CD4-positive, alpha-beta T cell (primary cell): ENCODE measurements around the gene DSE. TPM values are rescaled to one million over a fixed set of nuclear protein-coding genes. Genes with fewer than 3 reads are reported as not detected.

ENCODE experiments used
- ATAC-seq: fragments of 200-7000 bp; cut with Tn5 transposase; one replicate; pipeline ENCODE4 v1.10.0; 2022; ENCODE audit warnings: mild to moderate bottlenecking; ENCODE audit not compliant: poor library complexity
- CTCF ChIA-PET: fragments of 350-600 bp; sonication (Branson Sonifier 250); formaldehyde crosslinking; loops from one replicate; lab custom pipeline; 2021; ENCODE audit warnings: antibody characterized with exemption, inconsistent platforms; lab: Charles Lee
- POLR2A ChIA-PET: fragments of 350-600 bp; sonication (Branson Sonifier 250); formaldehyde crosslinking; loops from one replicate; lab custom pipeline; 2021; ENCODE audit warnings: antibody characterized with exemption, inconsistent platforms; lab: Charles Lee
- DNase-seq, 14 experiments: peaks; one replicate each; pipeline ENCODE4 v3.0.0-alpha.2; 2013 to 2020; ENCODE audit warnings: mixed read lengths in 2 of 14
- H3K27ac ChIP-seq, 2 donors: one replicate each; pipeline versions ENCODE4 v1.5.1 to v1.7.0; 2013; ENCODE audit warnings: low read length in 2 of 2, low read depth in 1 of 2, mild to moderate bottlenecking in 1 of 2
- H3K27me3 ChIP-seq, 2 experiments: 1 replicate in 1 of 2; 2 replicates in 1 of 2; pipeline versions ENCODE4 v1.6.1 to v1.7.0; 2013; ENCODE audit warnings: low read length in 2 of 2, control low read depth in 1 of 2, mild to moderate bottlenecking in 1 of 2, moderate library complexity in 1 of 2; ENCODE audit not compliant: insufficient read depth in 2 of 2, control insufficient read depth in 1 of 2
- H3K36me3 ChIP-seq: one replicate; pipeline ENCODE4 v1.6.1; 2013; ENCODE audit warnings: low read length, control low read depth; ENCODE audit not compliant: insufficient read depth
- H3K4me1 ChIP-seq: one replicate; pipeline ENCODE4 v1.6.1; 2013; ENCODE audit warnings: low read length, control low read depth; ENCODE audit not compliant: insufficient read depth
- H3K4me3 ChIP-seq: one replicate; pipeline ENCODE4 v1.5.1; 2013; ENCODE audit warnings: mild to moderate bottlenecking, low read length, moderate library complexity
- H3K9me3 ChIP-seq, 2 experiments: 1 replicate in 1 of 2; 2 replicates in 1 of 2; pipeline versions ENCODE4 v1.6.1 to v1.7.0; 2013; ENCODE audit warnings: low read length in 2 of 2, mild to moderate bottlenecking in 2 of 2, control low read depth in 1 of 2, moderate library complexity in 1 of 2; ENCODE audit not compliant: control insufficient read depth in 1 of 2, insufficient read depth in 1 of 2
- H3K27ac Mint-ChIP-seq: one replicate; pipeline ENCODE4 v1.8.0; 2020; ENCODE audit warnings: mixed read lengths
- H3K27me3 Mint-ChIP-seq: one replicate; pipeline ENCODE4 v1.8.0; 2021; ENCODE audit warnings: mixed read lengths
- H3K36me3 Mint-ChIP-seq: one replicate; pipeline ENCODE4 v1.8.0; 2021; ENCODE audit warnings: low read depth, mixed read lengths
- H3K4me1 Mint-ChIP-seq: one replicate; pipeline ENCODE4 v1.8.0; 2021; ENCODE audit warnings: low read depth, mixed read lengths
- H3K4me3 Mint-ChIP-seq: one replicate; pipeline ENCODE4 v1.8.0; 2020; ENCODE audit warnings: mild to moderate bottlenecking, mixed read lengths
- H3K9me3 Mint-ChIP-seq: one replicate; pipeline ENCODE4 v1.8.0; 2020; ENCODE audit warnings: mixed read lengths
- intact Hi-C, 2 experiments: fragments of 100-400 bp; cut with DNase I in 1 of 2; cut with micrococcal nuclease in 1 of 2; formaldehyde crosslinking; loops; one replicate each; pipeline versions ENCODE4 v1.15.1 to v1.9.0; 2023 to 2025; cut with DNase I, micrococcal nuclease
- total RNA-seq, 174 experiments: library from RNA in 2 of 174; stranded (reverse) in 2 of 174; gene quantifications; one replicate each; pipeline ENCODE4 v1.2.3 and lab custom pipeline; 2021 to 2026
- TF ChIP-seq, protein P1 (sequence below): fragments of 200-600 bp; IDR thresholded peaks from one replicate; pipeline ENCODE4 v1.8.0; 2022; ENCODE audit warnings: antibody characterized with exemption, mild to moderate bottlenecking

DSE gene
- total RNA-seq, 2 experiments from 2014 or later = 7.5 to 8.0 TPM

DNA sequence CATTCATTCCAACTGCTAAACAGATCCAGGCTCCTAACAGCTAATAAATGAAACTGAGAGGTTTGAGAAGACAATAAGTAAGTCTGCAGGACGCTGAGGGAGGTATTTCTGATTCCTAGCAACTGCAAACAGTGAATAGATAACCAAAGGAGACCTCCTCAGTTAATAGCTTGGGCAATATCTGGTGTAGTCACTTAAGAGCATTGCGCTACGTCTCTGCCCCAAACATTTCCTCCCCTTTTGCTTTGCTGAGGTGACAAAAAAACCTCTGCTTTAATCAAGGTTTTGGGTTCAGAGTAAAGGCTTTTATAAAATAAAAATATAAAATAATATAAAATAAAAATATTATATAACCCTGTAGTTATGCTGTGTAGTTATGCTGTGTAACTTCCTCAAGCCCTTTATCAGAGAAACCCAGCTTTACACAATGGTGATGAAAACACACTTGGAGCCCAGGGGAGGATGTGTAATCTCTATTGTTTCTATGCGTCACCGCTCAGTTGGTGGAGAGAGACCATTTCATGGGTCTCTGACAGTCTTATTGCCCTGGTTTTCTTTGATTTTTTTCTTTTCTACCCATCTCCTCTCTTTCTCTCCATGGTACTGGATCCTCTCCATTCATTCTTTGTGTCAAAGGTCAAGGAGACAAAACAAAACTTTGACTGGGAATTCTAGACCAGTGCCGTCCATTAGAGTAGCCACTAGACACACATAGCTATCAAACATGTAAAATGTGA is 121.8 kb downstream of the DSE start:
- H3K27ac Mint-ChIP-seq = no peak overlapping the region
- H3K4me1 ChIP-seq = no peaks in the 10 kb centered on the region
- no peak overlapping the region for H3K4me3 Mint-ChIP-seq
- H3K4me3 ChIP-seq = no peak overlapping the region
- H3K4me1 Mint-ChIP-seq = no peaks in the 10 kb centered on the region
- ChIA-PET POLR2A (no interaction called here), CTCF (no interaction called here)
- H3K27me3 Mint-ChIP-seq = peaks cover 13% of the 10 kb centered on the region
- peak in 1 of 14 experiments; percentile 36 for DNase-seq
- H3K36me3 Mint-ChIP-seq = no peaks in the 10 kb centered on the region
- H3K9me3 Mint-ChIP-seq = no peaks in the 10 kb centered on the region
- H3K27ac ChIP-seq = no peak overlapping the region
- no peak for ATAC-seq
- intact Hi-C loops = no loop called here
- no peaks in the 10 kb centered on the region for H3K27me3 ChIP-seq
- H3K9me3 ChIP-seq = no peaks in the 10 kb centered on the region
- no peaks in the 10 kb centered on the region for H3K36me3 ChIP-seq
- TF ChIP-seq, protein P1, sequence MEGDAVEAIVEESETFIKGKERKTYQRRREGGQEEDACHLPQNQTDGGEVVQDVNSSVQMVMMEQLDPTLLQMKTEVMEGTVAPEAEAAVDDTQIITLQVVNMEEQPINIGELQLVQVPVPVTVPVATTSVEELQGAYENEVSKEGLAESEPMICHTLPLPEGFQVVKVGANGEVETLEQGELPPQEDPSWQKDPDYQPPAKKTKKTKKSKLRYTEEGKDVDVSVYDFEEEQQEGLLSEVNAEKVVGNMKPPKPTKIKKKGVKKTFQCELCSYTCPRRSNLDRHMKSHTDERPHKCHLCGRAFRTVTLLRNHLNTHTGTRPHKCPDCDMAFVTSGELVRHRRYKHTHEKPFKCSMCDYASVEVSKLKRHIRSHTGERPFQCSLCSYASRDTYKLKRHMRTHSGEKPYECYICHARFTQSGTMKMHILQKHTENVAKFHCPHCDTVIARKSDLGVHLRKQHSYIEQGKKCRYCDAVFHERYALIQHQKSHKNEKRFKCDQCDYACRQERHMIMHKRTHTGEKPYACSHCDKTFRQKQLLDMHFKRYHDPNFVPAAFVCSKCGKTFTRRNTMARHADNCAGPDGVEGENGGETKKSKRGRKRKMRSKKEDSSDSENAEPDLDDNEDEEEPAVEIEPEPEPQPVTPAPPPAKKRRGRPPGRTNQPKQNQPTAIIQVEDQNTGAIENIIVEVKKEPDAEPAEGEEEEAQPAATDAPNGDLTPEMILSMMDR = no peak

Other genes with a start within 250 kb of the DSE start
- gene COL10A1, start 244.8 kb upstream of the DSE start, total RNA-seq = not detected
- 10 to 100 TPM; 35.9 to 37.7 TPM for gene TSPYL4, start 116.9 kb upstream of the DSE start, total RNA-seq
- 100 to 1,000 TPM; 225 to 226 TPM for gene TSPYL1, start 91.0 kb upstream of the DSE start, total RNA-seq
- 1 to 10 TPM; 3.0 to 3.1 TPM for gene CALHM6, start 90.4 kb downstream of the DSE start, total RNA-seq
- gene CALHM5, start 140.7 kb downstream of the DSE start, total RNA-seq = not detected
- not detected for gene TRAPPC3L, start 174.7 kb downstream of the DSE start, total RNA-seq
- not detected for gene CALHM4, start 182.8 kb downstream of the DSE start, total RNA-seq
- gene RWDD1, start 200.6 kb downstream of the DSE start, total RNA-seq = 10 to 100 TPM; 60.3 to 60.5 TPM
- gene RSPH4A, start 245.5 kb downstream of the DSE start, total RNA-seq = under 1 TPM; 0.56 to 0.88 TPM